T-helper 1 cell treated with Interleukin-12 subunit alpha and Interleukin-12 subunit beta and Interleukin-4 antibody, amounts not matched to agents 30 μg/mL and 1 μg/mL, for 36 hours (primary cell): ENCODE results near the gene POLD2.

Experiments used
- H3K27ac Mint-ChIP-seq: one replicate; pipeline ENCODE4 v1.8.0; 2021; ENCODE audit warnings: mild to moderate bottlenecking, mixed read lengths
- H3K27me3 Mint-ChIP-seq: one replicate; pipeline ENCODE4 v1.8.0; 2021; ENCODE audit warnings: low read depth, mixed read lengths
- H3K36me3 Mint-ChIP-seq: one replicate; pipeline ENCODE4 v1.8.0; 2021; ENCODE audit warnings: low read depth, mixed read lengths
- H3K4me1 Mint-ChIP-seq: one replicate; pipeline ENCODE4 v1.8.0; 2021; ENCODE audit warnings: low read depth, mixed read lengths
- H3K4me3 Mint-ChIP-seq: one replicate; pipeline ENCODE4 v1.8.0; 2021; ENCODE audit warnings: mild to moderate bottlenecking, moderate library complexity, mixed read lengths
- H3K9me3 Mint-ChIP-seq: one replicate; pipeline ENCODE4 v1.8.0; 2021; ENCODE audit warnings: mixed read lengths

POLD2 gene

DNA sequence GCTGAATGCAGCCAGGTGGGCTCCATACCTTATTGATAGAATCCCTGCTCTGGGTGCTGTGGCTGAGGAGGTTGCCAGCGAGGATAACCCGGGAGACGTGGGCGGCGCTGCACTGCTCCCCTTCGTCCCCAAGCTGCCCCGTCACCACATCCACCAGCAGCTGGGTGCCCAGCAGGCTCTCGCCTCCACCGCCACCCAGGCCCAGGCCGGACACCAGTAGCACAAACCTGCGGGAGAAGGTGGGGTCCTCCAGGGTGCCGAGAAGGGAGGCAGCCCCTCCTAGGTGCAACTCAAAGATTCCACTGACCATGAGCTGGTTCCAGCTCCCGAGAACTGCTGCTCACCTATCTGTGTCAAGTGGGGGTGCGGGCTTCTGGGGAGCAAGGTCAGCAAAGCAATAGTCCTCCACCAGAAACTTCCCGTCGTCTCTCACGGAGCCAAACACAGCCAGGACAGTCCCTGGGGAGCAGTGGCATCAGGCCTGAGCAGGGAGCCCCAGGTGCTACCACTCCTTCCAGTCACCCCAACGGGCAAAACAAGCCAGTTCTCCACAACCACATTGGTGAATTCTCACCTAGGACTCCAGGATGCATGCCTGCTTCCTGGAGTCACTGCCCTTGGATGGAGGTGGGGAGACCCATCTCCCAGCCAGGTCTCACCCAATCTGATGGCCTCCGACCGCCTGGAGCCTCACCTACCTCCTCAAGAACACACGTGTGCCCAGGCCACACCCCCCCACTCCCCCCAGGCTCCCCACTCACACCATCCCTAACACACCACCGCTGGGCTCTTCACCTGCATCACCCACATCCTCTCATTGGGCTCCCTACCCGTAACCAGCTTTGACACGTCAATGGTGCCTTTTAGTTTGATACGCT, 6.3 kb downstream of the POLD2 start:
- Mint-ChIP-seq H3K4me3 (no peak overlapping the region), H3K36me3 (peaks cover 17% of the 10 kb centered on the region), H3K9me3 (no peaks in the 10 kb centered on the region), H3K27ac (no peak overlapping the region), H3K4me1 (peaks cover 15% of the 10 kb centered on the region), H3K27me3 (no peaks in the 10 kb centered on the region)

GRCh38 chr7:44116087-44116788, 7.1 kb downstream of the POLD2 start:
- Mint-ChIP-seq H3K9me3 (no peaks in the 10 kb centered on the region), H3K27ac (no peak overlapping the region), H3K36me3 (peaks cover 17% of the 10 kb centered on the region), H3K4me3 (no peak overlapping the region), H3K27me3 (no peaks in the 10 kb centered on the region), H3K4me1 (peaks cover 13% of the 10 kb centered on the region)

- H3K9me3 Mint-ChIP-seq, result no peaks in the 10 kb centered on the region
- peaks cover 1% of the 10 kb centered on the region for H3K4me1 Mint-ChIP-seq
- H3K27me3 Mint-ChIP-seq, result no peaks in the 10 kb centered on the region
- no peak overlapping the region for H3K4me3 Mint-ChIP-seq
- H3K36me3 Mint-ChIP-seq, result peaks cover 8% of the 10 kb centered on the region
- no peak overlapping the region for H3K27ac Mint-ChIP-seq
Measured at GRCh38 chr7:44114586-44115310, 8.6 kb downstream of the POLD2 start.

- Mint-ChIP-seq H3K4me1 (no peaks in the 10 kb centered on the region), H3K9me3 (no peaks in the 10 kb centered on the region), H3K27me3 (no peaks in the 10 kb centered on the region), H3K4me3 (no peak overlapping the region), H3K36me3 (peaks cover 6% of the 10 kb centered on the region), H3K27ac (no peak overlapping the region)
Measured at GRCh38 chr7:44113764-44114354, 9.5 kb downstream of the POLD2 start.

DNA sequence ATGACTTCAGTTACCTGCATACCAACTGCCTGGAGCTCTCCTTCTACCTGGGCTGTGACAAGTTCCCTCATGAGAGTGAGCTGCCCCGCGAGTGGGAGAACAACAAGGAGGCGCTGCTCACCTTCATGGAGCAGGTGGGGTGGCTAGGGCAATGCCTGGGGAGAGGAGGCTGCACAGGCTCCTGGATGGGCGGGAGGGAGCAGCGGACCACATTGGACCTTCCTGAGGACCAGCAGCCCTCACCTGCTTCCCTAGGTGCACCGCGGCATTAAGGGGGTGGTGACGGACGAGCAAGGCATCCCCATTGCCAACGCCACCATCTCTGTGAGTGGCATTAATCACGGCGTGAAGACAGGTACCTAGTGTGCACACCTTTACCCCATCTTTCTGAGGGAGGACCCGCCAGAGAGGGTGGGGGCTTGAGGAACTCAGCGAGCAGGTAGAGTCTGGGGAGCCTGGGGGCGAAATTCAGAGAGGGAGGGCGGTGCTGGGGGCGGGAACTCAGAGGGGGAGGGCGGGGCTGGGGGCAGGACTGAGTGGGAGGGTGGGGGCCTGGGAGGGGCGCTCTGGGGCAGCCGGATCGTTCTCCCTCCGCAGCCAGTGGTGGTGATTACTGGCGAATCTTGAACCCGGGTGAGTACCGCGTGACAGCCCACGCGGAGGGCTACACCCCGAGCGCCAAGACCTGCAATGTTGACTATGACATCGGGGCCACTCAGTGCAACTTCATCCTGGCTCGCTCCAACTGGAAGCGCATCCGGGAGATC, 10.2 kb downstream of the POLD2 start:
- H3K27me3 Mint-ChIP-seq, result no peaks in the 10 kb centered on the region
- H3K36me3 Mint-ChIP-seq, result peaks cover 6% of the 10 kb centered on the region
- no peaks in the 10 kb centered on the region for H3K4me1 Mint-ChIP-seq
- H3K4me3 Mint-ChIP-seq, result no peak overlapping the region
- H3K9me3 Mint-ChIP-seq, result no peaks in the 10 kb centered on the region
- no peak overlapping the region for H3K27ac Mint-ChIP-seq

GRCh38 chr7:44112231-44112996, 10.9 kb downstream of the POLD2 start:
- H3K4me1 Mint-ChIP-seq, result no peaks in the 10 kb centered on the region
- H3K27ac Mint-ChIP-seq, result no peak overlapping the region
- H3K27me3 Mint-ChIP-seq, result no peaks in the 10 kb centered on the region
- peaks cover 1% of the 10 kb centered on the region for H3K36me3 Mint-ChIP-seq
- H3K4me3 Mint-ChIP-seq, result no peak overlapping the region
- H3K9me3 Mint-ChIP-seq, result no peaks in the 10 kb centered on the region

- no peaks in the 10 kb centered on the region for H3K9me3 Mint-ChIP-seq
- no peaks in the 10 kb centered on the region for H3K4me1 Mint-ChIP-seq
- peaks cover 1% of the 10 kb centered on the region for H3K36me3 Mint-ChIP-seq
- no peak overlapping the region for H3K27ac Mint-ChIP-seq
- no peaks in the 10 kb centered on the region for H3K27me3 Mint-ChIP-seq
- no peak overlapping the region for H3K4me3 Mint-ChIP-seq
Measured at GRCh38 chr7:44111761-44112160, 11.6 kb downstream of the POLD2 start.

- Mint-ChIP-seq H3K27ac (no peak overlapping the region), H3K27me3 (peaks cover under 1% of the 10 kb centered on the region), H3K4me3 (no peak overlapping the region), H3K36me3 (peaks cover 1% of the 10 kb centered on the region), H3K9me3 (no peaks in the 10 kb centered on the region), H3K4me1 (no peaks in the 10 kb centered on the region)
Measured at GRCh38 chr7:44110719-44111635, 12.4 kb downstream of the POLD2 start.

GRCh38 chr7:44109991-44110390, 13.4 kb downstream of the POLD2 start:
- H3K27ac Mint-ChIP-seq, result no peak overlapping the region
- H3K9me3 Mint-ChIP-seq, result no peaks in the 10 kb centered on the region
- peaks cover 2% of the 10 kb centered on the region for H3K4me1 Mint-ChIP-seq
- H3K27me3 Mint-ChIP-seq, result peaks cover 10% of the 10 kb centered on the region
- peaks cover 1% of the 10 kb centered on the region for H3K36me3 Mint-ChIP-seq
- no peak overlapping the region for H3K4me3 Mint-ChIP-seq

- no peak overlapping the region for H3K27ac Mint-ChIP-seq
- peaks cover 2% of the 10 kb centered on the region for H3K4me1 Mint-ChIP-seq
- H3K36me3 Mint-ChIP-seq, result peaks cover 1% of the 10 kb centered on the region
- no peak overlapping the region for H3K4me3 Mint-ChIP-seq
- peaks cover 12% of the 10 kb centered on the region for H3K27me3 Mint-ChIP-seq
- no peaks in the 10 kb centered on the region for H3K9me3 Mint-ChIP-seq
Measured at GRCh38 chr7:44108768-44109750, 14.3 kb downstream of the POLD2 start.

DNA sequence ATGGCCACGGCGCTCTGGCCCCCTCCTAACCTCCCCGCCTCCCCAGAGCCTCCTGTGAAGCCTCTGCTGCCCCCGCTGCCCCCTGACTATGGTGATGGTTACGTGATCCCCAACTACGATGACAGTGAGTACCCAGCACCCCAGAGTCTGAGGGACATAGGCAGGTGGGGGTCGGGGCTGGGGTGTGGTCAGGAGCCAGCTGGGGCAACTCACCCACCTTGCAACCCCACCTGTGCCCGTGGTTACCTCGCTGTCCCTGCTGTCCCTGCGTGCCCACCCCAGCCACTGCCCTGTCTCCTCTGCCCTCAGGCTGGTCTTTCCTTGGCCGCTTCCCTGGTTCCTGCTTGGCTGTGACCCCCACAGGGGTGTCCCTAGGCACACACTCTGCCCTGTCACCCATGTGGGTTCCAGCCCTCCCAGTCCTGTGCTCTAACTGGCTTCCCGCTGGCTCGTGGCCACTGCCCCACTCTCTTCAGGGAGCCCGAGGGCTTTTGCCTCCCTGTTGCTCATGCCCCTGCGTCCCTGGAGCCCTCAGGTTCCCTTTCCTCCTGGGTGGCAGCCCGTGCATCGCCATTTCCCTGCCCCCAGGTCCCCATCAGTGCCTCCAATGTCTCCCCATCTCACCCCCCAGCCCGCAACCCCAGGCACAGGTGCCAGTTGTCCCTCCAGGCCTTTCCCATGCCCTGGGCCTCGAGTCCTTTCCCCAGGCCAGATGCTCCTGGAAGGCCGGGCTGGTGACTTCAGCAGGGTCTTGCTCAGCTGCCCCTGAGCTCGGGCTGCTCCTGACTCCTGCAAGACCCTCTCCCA, 15.2 kb downstream of the POLD2 start:
- Mint-ChIP-seq H3K27ac (no peak overlapping the region), H3K36me3 (no peaks in the 10 kb centered on the region), H3K4me1 (peaks cover 4% of the 10 kb centered on the region), H3K9me3 (no peaks in the 10 kb centered on the region), H3K27me3 (peaks cover 16% of the 10 kb centered on the region), H3K4me3 (no peak overlapping the region)
